Dedifferentiated amniotic fluid mesenchymal stem cell (primary cell): Measurements from ENCODE around the gene DVL3.

Experiments used
- DNase-seq: peaks from one replicate; pipeline ENCODE4 v3.0.0-alpha.2; 2016; ENCODE audit errors: extremely low spot score

The DVL3 gene

DNA sequence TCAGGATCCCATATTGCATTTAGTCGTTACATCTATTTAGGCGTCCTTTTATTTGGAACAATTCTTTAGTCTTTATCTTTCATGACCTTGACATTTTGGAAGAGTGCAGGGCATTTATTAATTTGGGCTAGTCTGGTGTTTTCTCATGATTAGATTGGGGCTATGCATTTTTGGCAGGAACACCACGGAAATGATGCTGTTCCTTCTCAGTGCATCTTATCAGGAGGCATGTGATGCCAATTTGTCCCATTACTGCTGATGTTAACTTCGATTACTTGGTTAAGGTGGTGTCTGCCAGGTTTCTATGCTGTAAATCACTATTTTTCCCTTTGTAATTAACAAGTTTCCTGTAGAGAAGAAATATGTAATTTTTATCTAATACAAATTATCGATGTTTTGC is 56.1 kb downstream of the DVL3 start:
- DNase-seq: no peak

DNA sequence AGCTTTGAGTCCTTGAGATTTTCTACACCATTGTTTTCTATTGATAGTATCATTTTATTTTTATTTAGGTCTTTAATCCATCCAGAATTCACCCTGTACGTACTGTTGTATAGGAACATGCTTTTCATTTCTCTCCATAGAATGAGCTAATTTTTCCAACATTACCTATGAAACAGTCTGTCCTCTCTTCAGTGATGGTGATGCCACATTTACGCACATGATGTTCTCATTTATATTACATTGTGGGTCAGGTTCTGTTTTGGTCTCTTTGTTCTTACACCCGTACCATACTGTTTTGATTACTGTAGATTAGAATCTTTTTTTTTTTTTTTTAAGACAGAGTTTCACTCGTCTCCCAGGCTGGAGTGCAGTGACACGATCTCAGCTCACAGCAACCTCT is 56.5 kb downstream of the DVL3 start:
- DNase-seq: no peak

DNA sequence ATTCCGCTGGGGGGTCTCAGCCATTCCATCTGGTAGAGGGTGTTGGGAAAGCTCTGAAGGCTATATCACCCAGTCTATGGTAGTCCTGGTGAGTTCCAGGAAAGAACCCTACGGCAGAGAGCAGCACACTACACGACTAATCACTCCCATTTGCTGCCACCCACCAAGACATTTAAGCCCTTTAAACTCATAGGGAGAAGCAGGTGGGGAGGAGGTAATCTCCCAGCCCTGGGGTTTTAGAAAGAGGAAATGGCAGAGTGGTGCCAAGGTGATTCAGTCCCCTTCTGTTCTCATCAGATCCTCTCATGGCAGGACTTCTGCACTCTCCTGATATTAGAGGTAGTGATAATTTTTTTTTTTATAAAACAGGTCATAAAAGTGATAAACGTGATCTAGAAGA is 63.6 kb downstream of the DVL3 start:
- DNase-seq: no peak

DNA sequence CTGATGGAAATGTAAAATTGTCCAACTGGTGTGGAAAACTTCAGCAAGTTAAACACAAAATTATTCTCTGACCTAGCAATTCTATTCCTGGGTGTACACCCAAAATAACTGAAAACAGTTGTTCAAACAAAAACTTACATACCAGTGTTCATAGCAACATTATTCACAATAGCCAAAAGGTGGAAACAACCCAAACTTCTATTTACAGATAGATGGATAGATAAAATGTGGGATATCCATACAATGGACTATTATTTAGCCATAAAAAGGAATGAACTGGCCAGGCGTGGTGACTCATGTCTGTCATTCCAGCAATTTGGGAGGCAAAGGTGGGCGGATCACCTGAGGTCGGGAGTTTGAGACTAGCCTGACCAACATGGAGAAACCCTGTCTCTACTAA is 67.3 kb downstream of the DVL3 start:
- no peak for DNase-seq
